GM23248 (cell line): Measurements from ENCODE around the gene CLCF1.

ENCODE experiments used
- EZH2 ChIP-seq: fragments of 200-600 bp; sonication (generic); IDR thresholded peaks from 2 replicates; pipeline ENCODE4 v1.6.1; 2018; ENCODE audit warnings: antibody characterized with exemption, mild to moderate bottlenecking; ENCODE audit not compliant: insufficient read depth, poor library complexity, severe bottlenecking
- EZH2phosphoT487 ChIP-seq: fragments of 200-600 bp; sonication (generic); IDR thresholded peaks from 2 replicates; pipeline ENCODE4 v1.6.1; 2018; ENCODE audit warnings: antibody characterized with exemption, moderate library complexity, mild to moderate bottlenecking, low read depth; ENCODE audit not compliant: insufficient read depth

DNA sequence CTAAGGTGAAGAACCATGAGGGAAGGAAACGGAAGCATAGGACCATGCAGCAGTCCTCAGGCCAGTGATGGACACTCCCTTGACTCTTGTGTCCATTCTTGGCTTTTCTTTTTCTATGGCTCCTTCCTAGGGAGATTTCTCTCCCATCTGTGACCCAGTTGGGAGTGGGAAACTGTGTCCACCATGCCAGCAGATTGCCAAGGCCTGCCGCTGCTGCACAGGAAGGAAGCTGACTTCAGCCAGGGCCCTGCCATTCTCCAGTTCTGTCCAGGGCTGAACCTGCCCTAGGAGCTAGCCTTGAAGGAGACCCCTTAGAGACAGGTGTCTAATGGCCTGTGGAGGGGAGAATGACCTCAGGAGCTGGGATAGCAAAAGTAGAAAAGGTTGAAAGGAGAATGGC, 52.7 kb downstream of the CLCF1 start:
- TF ChIP-seq EZH2 (no peak), EZH2phosphoT487 (no peak)
